ENCODE results near the gene DGLUCY. TPM values are rescaled to one million over a fixed set of nuclear protein-coding genes. Genes with fewer than 3 reads are reported as not detected.

The DGLUCY gene
- total and polyA plus RNA-seq, 7 donors = 20.4 to 135 (median 77.5) TPM

GRCh38 chr14:91258876-91259275 lies 145.0 kb downstream of the DGLUCY start:
- no peaks in the 10 kb centered on the region for H3K36me3 ChIP-seq (ENCODE audit: insufficient read depth in 1 of 2, low read depth in 1 of 2)
- no peak overlapping the region for H3K4me3 ChIP-seq
- peaks cover 5% of the 10 kb centered on the region for H3K9me3 ChIP-seq
- TF ChIP-seq CTCF (IDR thresholded peaks at IDR 0.05) = no peak
- no peak overlapping the region for H3K27ac ChIP-seq
- peaks cover 0 to 28% (median 5%) of the 10 kb centered on the region in 3 donors for H3K27me3 ChIP-seq (ENCODE audit: insufficient read depth in 3 of 3, low read length in 2 of 3)
- no peaks in the 10 kb centered on the region for H3K4me1 ChIP-seq
- peak in 1 of 2 donors; percentile 17 for DNase-seq
- intact Hi-C loops (cut with DNase I) = no loop called here
- 93 to 97% (median 94%) methylated on average over 3 of the region's 3 CpGs for WGBS, 3 donors
- ATAC-seq = no peak

GRCh38 chr14:91261115-91261514 lies 147.2 kb downstream of the DGLUCY start:
- Histone ChIP-seq H3K4me1 (no peaks in the 10 kb centered on the region), H3K27me3 (ENCODE audit: insufficient read depth in 3 of 3, low read length in 2 of 3) (peaks cover 0 to 46% (median 7%) of the 10 kb centered on the region in 3 donors), H3K27ac (no peak overlapping the region), H3K4me3 (no peak overlapping the region), H3K36me3 (ENCODE audit: insufficient read depth in 1 of 2, low read depth in 1 of 2) (no peaks in the 10 kb centered on the region), H3K9me3 (peaks cover 5% of the 10 kb centered on the region)
- intact Hi-C loops (cut with DNase I) = no loop called here
- no peak for TF ChIP-seq CTCF (IDR thresholded peaks at IDR 0.05)
- no peak for ATAC-seq
- WGBS, 3 donors = 81 to 97% (median 95%) methylated on average over 5 of the region's 5 CpGs
- DNase-seq = no peak

GRCh38 chr14:91261986-91262549 lies 148.2 kb downstream of the DGLUCY start:
- intact Hi-C loops (cut with DNase I) = no loop called here
- H3K9me3 ChIP-seq = peaks cover 5% of the 10 kb centered on the region
- no peak for ATAC-seq
- H3K27me3 ChIP-seq (ENCODE audit: insufficient read depth in 3 of 3, low read length in 2 of 3) = peaks cover 0 to 46% (median 7%) of the 10 kb centered on the region in 3 donors
- H3K27ac ChIP-seq = no peak overlapping the region
- no peaks in the 10 kb centered on the region for H3K4me1 ChIP-seq
- H3K36me3 ChIP-seq (ENCODE audit: insufficient read depth in 1 of 2, low read depth in 1 of 2) = no peaks in the 10 kb centered on the region
- WGBS, 3 donors = 92 to 95% (median 93%) methylated on average over 11 of the region's 11 CpGs
- no peak for DNase-seq
- TF ChIP-seq CTCF (IDR thresholded peaks at IDR 0.05) = no peak
- H3K4me3 ChIP-seq = no peak overlapping the region

GRCh38 chr14:91263329-91263728 lies 149.5 kb downstream of the DGLUCY start:
- Histone ChIP-seq H3K4me1 (no peaks in the 10 kb centered on the region), H3K27ac (no peak overlapping the region), H3K27me3 (ENCODE audit: insufficient read depth in 3 of 3, low read length in 2 of 3) (peaks cover 0 to 42% (median 5%) of the 10 kb centered on the region in 3 donors), H3K4me3 (no peak overlapping the region), H3K36me3 (ENCODE audit: insufficient read depth in 1 of 2, low read depth in 1 of 2) (no peaks in the 10 kb centered on the region), H3K9me3 (peaks cover 5% of the 10 kb centered on the region)
- no peak for DNase-seq
- 98% methylated on average over 2 of the region's 2 CpGs for WGBS, 3 donors
- intact Hi-C loops (cut with DNase I) = no loop called here
- no peak for ATAC-seq
- TF ChIP-seq CTCF (IDR thresholded peaks at IDR 0.05) = no peak
